ENCODE results near the gene AWAT1.
"Not testable (repeated sequence)": the region's sequence is repeated elsewhere in the genome, so short reads cannot be mapped to it uniquely, and the experiment has no call there.

The AWAT1 gene

GRCh38 chrX:70234355-70234754 is at the start of gene AWAT1:
AWAT1 (plus strand) TSS chrX:70234655; CDS start chrX:70234696, 41 bp downstream.
- no peak for DNase-seq

- DNase-seq, result no peak
Measured at GRCh38 chrX:70190225-70190624, 44.2 kb upstream of the AWAT1 start.

- DNase-seq, result no peak
Measured at GRCh38 chrX:70196961-70197720, 37.3 kb upstream of the AWAT1 start.

GRCh38 chrX:70201732-70202131 is 32.7 kb upstream of the AWAT1 start:
- DNase-seq, result no peak

GRCh38 chrX:70208479-70208878 is 26.0 kb upstream of the AWAT1 start:
- DNase-seq, result no peak

GRCh38 chrX:70209570-70209969 is 24.9 kb upstream of the AWAT1 start:
- DNase-seq, result not testable (repeated sequence)

- no peak for DNase-seq
Measured at GRCh38 chrX:70219938-70220764, 14.3 kb upstream of the AWAT1 start.

GRCh38 chrX:70226048-70226447 is 8.4 kb upstream of the AWAT1 start:
- DNase-seq, result no peak

GRCh38 chrX:70226687-70227086 is 7.8 kb upstream of the AWAT1 start:
- no peak for DNase-seq

GRCh38 chrX:70231666-70232065 is 2.8 kb upstream of the AWAT1 start:
- DNase-seq, result no peak

- DNase-seq, result no peak
Measured at GRCh38 chrX:70240751-70241150, 6.3 kb downstream of the AWAT1 start.

- DNase-seq, result no peak
Measured at GRCh38 chrX:70241501-70241900, 7.0 kb downstream of the AWAT1 start.

- DNase-seq, result not testable (repeated sequence)
Measured at GRCh38 chrX:70243601-70244000, 9.1 kb downstream of the AWAT1 start.

- DNase-seq, result no peak
Measured at GRCh38 chrX:70244881-70245280, 10.4 kb downstream of the AWAT1 start.

GRCh38 chrX:70247252-70247651 is 12.8 kb downstream of the AWAT1 start:
- DNase-seq, result no peak

- DNase-seq, result no peak
Measured at GRCh38 chrX:70252491-70252890, 18.0 kb downstream of the AWAT1 start.

- no peak for DNase-seq
Measured at GRCh38 chrX:70253377-70254062, 19.1 kb downstream of the AWAT1 start.

- no peak for DNase-seq
Measured at GRCh38 chrX:70254063-70254400, 19.6 kb downstream of the AWAT1 start.

- DNase-seq, result no peak
Measured at GRCh38 chrX:70254909-70255308, 20.5 kb downstream of the AWAT1 start.

- DNase-seq, result no peak
Measured at GRCh38 chrX:70255452-70255851, 21.0 kb downstream of the AWAT1 start.

- DNase-seq, result no peak
Measured at GRCh38 chrX:70257423-70258288, 23.2 kb downstream of the AWAT1 start.
